ENCODE data around the gene CRISPLD2.

The CRISPLD2 gene

GRCh38 chr16:84819644-84820304, at the start of gene CRISPLD2:
TSS of gene CRISPLD2 (plus strand) at chr16:84819985. CDS start at chr16:84838496, 18,511 bp downstream.
- peak; percentile 92 for DNase-seq

DNA sequence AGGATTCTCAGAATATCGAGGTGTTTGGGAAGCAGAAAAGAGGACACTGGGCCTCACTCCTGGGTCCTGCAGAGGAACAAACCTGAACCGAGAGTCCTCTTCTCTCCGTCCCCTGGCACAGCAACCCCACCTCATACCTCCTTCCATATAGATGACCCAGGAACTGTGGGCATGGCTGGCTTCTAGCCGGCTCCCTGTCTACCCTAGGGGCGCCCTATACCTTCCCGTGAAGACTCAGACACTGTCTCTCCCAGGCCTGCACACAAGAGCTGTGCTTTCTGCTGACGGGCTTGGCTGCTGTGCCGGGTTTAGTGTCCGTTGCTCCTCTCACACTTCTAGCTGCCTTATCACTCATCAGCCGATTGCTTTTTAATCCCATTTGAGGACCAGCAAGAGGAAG, 46.5 kb upstream of the CRISPLD2 start:
- DNase-seq: no peak

DNA sequence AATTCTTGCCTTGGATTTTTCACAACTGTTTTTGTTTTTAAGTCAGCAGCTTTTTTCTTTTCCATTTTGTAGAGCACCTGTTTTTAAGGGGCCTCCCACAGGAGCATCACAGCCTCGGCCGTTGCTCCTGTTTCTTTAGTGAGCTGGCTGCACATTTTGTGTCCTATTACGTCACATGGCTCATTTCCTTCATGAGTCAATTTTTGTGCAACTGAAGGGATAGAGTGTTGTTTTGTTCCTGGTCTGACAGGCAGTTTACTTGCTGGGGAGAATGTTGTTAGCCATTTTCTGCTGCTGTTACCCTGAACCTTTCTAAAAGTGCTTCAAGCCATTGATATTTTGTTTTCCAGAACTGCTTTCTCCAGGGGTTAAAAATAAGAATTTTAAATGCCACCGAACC, 45.0 kb upstream of the CRISPLD2 start:
- peak; percentile 75 for DNase-seq

- no peak for DNase-seq
Measured at GRCh38 chr16:84775262-84775810, 44.4 kb upstream of the CRISPLD2 start.

DNA sequence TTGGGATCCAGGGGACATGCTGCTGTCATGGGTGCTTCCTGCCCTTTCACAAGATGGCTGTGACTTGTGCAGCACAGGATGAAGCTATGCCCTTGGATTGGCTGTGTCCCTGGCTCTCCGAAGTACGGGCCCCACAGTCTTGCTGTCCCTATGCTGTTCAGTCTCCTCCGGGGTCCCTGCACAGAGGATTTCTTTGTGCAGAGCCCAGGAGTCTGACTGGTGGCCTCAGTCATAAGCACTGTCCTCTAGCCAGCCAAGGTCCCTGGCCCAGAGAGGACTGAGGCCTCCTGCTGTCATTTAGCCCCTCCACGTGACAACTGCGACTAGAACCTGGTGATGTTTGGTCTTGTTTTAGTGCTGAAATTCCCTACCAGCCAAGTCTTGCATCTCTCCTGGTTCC, 42.4 kb upstream of the CRISPLD2 start:
- DNase-seq: no peak

- DNase-seq: no peak
Measured at GRCh38 chr16:84778720-84779119, 41.1 kb upstream of the CRISPLD2 start.

DNA sequence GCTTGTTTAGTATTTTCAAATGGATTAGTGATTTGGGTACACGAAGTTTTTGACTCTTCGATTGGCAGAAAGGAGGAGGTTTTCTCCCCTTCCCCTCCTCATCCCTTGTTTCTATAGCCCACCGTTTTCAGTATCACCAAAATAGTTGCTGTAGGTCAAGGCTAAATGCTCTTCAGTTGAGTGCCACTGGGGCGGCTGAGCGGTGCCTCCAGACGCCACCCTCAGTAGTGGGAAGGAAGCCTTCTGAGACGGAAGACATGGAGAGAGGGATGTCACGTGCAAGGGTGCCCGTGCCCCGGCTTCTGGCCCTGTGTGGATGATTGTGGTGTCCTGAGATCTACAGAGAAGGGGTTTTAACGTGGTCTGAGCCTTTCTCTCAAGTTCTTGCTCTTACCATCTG, 39.7 kb upstream of the CRISPLD2 start:
- no peak for DNase-seq

DNA sequence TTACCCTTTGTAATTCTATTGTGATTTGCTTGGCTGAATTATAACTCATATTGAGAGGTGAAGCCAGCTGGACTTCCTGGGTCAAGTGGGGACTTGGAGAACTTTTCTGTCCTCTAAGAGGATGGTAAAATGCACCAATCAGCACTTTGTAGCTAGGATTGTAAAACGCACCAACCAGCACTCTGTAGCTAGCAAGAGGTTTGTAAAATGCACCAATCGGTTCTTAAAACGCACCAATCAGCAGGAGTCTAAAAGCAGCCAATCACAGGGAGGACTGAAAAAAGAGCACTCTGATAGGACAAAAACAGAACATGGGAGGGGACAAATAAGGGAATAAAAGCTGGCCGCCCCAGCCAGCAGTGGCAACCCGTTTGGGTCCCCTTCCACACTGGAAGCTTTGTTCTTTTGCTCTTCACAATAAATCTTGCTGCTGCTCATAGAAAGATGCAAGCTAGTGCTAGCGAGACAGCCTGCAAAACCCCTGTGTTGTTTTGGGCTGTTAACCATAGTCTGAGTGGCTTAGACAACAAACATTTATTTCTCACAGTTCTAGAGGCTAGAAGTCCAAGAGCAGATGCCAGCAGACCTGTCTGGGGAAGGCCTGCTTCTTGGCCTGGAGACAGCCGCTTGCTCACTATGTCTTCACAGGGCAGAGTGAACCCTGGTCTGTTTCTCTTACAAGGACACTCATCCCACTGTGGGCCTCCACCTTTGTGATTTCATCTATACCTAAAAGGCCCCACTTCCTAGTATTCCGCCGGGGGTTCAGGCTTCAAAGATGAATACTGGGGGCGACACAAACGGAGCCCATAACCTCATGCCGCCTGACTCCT, 39.0 kb upstream of the CRISPLD2 start:
- no peak for DNase-seq

DNA sequence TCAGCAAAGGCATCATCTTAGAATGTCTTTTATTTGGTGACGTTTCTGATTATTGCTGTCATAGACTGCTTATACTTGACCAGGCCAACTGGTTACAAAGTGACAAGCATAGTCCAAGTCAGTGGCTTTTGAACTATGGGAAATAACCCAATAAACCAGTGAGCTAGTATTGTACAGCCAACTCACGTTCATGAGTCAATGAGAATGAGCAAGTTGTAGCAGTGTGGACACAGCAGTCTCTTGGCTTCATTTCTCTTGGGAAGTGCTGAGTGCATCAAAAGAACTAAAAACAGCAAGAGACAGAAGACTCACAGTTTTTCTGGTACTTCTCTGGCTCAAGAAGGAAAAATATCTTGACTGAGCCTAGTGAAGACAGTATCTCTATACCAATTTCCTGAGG, 36.9 kb upstream of the CRISPLD2 start:
- no peak for DNase-seq

DNA sequence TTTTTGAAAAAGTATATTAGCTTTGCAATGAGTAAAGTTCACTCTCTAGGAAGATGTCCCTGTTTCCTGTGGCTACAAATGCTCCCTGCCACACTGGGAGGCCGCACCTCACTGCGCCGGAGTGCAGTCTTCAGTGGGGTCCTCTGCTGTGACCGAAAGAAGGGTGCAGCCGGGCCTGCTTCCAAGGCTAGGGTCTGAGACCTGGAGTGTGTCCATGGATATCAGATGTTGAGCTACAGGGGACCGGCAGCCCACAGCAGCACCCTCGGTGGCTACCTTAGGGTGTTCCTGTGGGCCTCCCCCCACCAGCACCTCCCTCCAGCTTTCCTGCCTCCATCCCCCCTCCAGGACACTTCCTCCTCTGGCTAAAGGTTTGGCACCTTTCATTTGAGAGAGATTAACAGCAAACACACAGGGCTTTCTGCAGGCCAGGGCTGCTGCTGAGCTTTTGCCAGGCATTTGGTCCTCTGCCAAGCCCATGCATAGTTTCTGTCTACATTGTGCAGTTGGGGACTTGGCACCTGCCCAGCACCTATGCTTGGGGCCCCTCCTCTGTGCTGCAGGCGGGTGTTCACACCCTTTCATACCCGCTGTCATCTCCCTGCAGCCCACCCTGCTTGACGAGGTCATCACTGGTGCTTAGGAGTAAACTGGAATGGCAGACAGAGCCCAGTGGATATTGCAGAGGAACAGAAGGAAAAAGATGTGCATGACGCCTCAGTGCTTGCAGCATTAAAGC, 33.8 kb upstream of the CRISPLD2 start:
- peak; percentile 37 for DNase-seq

- no peak for DNase-seq
Measured at GRCh38 chr16:84786605-84787262, 33.1 kb upstream of the CRISPLD2 start.

- no peak for DNase-seq
Measured at GRCh38 chr16:84787263-84787622, 32.5 kb upstream of the CRISPLD2 start.

- DNase-seq: peak; percentile 71
Measured at GRCh38 chr16:84788920-84789391, 30.8 kb upstream of the CRISPLD2 start.

DNA sequence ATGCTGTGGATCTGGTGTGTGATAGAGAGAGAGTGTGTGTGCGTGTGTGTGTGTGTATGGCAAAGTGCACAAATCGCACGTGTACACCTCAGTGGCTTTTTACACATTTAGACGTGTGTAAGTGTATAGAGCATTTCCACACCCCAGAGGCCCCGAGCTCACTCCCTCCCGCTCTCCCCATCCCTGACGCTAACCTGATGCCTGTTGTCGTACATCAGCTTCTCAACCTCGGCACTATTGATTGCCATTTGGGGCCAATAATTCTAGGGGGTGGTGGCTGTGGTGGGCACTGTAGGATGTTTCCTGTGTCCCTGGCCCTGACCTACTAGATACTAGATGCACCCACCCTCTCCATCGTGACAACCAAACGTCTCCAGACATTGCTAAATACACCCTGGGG, 30.4 kb upstream of the CRISPLD2 start:
- no peak for DNase-seq

DNA sequence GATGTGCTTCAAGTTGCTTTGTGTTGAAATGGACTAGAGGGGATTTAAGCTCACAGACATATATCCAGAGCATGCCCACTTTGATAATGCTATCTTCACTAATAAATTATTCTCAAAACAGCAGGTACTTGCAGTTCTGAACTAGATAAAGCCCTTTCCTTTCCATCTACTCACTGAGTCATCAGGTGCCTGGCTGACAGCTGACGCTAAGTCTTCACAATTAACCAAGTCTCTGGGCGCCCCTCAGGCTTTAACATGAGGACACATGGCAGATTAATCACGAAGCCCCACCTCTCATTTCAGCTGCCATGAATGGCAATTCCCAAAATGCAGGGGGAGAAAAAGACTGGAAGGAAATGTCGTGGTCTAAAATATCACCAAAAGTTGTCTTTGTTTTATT, 29.5 kb upstream of the CRISPLD2 start:
- no peak for DNase-seq

DNA sequence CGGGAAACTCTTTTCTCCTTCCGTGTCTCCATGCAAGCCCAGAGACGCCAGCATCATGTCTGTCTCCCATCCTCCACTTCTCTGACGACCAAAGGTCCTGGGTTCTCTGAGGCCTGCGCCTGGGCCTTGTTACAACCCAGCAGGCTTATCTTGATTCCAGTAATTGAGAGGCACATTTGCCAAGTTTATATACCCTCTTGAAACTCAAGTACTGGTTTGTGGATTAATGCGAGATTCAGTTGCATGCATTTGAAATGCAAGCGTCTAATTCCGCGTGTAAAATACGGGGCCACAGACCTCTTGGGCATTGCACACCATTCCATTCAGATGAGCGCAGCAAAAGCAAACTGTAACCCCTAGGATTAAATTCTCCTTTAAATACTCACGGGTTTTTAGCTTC, 28.7 kb upstream of the CRISPLD2 start:
- DNase-seq: no peak

DNA sequence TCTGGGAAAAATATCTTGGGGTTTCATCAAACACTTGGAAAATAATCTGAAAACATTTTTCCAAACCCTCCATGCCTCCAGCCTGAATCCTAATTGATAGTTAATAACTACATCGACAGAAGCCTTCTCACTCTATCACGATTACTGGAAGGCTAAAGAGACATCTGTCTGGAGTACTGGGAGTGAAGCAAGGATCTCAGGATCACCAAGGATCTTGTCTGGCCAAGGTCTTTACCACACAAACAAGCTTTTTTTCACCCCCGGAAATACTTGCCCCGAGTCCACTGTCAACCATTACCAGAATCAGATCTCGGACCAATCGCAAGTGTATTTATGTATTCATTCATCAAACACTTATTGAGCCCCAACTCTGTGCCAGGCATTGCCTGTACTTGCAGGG, 28.3 kb upstream of the CRISPLD2 start:
- no peak for DNase-seq

DNA sequence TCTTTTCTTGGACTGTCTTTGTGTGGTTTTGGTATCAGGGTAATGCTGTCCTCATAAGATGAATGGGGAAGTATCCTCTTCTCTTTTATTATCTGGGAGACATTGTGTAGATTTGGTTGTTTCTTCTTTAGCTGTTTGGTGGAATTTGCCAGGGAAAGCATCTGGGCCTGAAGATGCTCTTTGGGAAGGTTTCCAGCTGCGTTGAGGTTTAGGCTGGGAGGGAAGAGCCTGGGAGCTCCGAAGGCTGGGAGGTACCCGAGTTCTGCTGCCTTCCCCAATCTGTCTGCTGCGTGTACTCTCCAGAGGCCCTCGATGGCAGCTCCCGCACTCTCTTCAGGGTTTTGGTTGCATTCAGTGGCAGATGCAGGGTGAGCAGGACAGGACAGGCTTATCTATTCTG, 25.6 kb upstream of the CRISPLD2 start:
- no peak for DNase-seq

GRCh38 chr16:84794626-84795025, 25.2 kb upstream of the CRISPLD2 start:
- DNase-seq: no peak

DNA sequence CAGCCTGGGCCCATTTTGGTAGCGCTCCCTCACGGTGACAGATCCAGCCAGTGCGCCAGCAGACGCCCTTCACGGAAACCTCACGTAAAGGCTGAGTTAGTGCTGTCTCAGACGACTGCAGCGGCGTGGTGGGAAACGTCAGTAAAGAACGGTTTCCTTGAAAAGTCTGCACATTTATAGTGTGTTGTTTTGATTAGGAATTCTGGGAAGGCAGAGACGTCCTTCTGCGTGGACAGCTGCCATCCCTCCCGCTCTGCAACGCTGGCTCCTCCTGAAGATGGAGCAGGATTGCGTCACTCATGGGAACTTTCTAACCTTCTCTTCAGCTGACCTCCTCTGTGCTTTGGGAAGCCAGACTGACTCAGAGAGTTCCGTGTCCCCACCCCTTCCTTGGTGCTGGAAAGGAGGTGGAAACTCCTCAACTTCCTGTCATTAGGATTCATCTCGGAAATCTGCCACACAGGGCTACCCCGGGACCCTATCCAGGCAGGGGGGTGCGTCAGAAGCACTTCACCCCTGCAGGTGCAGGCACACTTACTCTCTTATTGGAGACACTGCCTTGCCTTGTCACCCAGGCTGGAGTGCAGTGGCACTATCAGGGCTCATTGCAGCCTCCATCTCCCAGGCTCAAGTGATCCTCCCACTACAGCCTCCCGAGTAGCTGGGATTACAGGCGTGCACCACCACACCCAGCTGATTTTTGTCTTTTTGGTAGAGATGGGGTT, 24.3 kb upstream of the CRISPLD2 start:
- peak; percentile 95 for DNase-seq

- no peak for DNase-seq
Measured at GRCh38 chr16:84800158-84800978, 19.4 kb upstream of the CRISPLD2 start.

Measured in EL (cell line).